Glomerular endothelial cell (primary cell): ENCODE data around the gene FBXL4. TPM values are rescaled to one million over a fixed set of nuclear protein-coding genes. Genes with fewer than 3 reads are reported as not detected.

ENCODE experiments used
- DNase-seq: peaks from one replicate; pipeline ENCODE4 v3.0.0-alpha.2; 2011; ENCODE audit warnings: low read depth, low spot score; ENCODE audit errors: extremely low read depth
- total RNA-seq: library from RNA; depleted of rRNA; stranded (reverse); fragments of >200 nt; gene quantifications from 2 replicates; pipeline ENCODE4 v1.2.3, GENCODE V29; 2015

FBXL4 gene
- total RNA-seq, 1 donor from 2014 or later = 11.2 TPM

DNA sequence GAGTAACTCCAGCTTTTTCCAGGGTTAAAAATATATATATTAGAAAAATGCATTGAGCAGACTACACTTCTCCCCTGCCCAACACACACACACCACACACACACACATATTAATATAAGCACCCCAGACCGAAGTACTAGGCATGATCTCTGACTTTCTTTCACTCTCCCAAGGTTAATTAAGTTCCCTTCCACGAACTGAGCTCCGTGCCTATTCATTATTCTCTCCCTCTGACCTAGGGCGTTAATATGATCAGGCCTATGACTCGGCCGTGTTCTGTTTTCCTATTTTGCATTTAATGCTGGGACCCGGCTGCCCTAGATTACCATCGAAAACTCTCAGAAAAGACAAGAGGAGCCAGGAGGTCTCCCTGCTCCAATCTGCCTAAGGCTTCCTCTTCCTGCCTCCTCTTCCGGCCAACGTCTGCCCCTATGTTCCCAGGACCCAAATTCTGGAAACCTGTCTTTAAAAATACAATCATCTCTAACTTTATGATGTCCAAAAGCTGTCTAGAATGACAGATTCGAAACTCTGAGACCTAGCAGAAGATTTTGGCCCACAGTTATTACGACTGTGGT is 119.4 kb downstream of the FBXL4 start:
- no peak for DNase-seq

DNA sequence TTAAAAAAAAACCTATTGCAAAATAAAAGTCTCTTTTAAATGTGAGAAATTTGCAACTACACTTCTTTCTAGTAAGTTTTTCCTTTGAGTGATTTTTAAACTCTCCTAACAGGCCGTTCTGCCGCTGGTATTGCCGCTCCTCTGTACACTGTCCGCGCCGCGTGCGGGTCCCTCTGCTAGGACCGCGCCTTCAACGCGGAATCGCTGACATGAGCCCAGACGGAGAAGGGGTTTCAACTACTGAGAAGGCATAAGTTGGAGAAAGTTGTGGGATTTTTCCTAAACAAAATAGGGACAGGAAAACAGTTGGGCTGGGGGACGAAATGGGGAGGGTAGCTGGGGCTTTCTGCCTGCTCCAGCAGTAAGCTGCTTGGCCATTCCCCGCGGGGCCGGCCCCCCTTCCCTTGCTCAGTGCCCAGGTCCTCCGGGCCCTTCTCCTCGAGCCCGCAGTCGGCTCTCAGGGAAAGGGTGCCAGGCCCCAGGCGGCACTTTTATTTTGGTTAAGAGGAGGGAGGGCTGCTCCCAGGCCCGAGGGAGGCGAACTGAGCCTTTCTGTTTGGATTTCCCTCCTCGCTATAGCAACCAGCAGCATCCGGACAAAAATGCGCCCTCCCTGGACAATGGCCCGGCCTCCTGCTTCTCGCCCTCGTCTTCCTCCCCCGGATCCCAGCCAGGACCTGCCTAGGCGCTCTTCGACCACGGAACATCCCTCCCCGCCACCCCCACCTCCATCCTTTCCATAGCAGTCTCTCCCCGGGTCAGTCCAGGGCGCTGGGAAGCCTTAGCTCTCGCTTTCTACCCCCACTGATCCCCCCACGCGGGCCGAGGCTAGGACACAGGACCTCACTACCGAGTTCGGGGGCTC is 120.2 kb downstream of the FBXL4 start:
- no peak for DNase-seq

DNA sequence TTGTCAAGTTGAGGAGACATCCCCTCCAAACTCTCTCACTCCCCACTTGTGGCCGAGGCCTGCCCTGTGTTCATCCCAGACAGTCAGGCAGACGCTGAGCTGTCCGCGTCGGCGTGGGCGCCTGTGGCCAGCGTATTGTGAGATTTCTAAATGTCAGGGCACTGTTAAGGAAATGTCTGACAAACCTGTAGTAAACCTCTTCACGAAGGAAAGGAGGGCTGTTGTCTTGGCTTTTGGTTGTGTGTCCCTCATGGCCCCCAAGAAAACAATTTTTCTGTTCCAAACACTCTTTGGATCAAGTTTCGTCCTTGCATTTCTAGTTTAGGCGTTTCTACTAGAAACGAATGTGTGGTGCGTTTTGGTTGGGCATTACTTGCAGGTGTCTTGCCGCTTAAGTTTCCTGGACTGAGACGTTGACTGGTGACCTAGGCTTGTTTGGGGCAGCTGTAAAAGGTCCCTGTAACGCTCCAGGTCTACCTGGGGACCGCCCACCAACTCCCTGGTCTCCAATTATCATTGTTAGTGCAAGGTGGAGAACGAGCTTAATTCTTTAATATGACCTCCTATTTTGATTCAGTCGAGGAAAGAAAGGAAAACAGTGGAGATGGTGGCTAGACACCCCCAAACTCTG is 122.0 kb downstream of the FBXL4 start:
- no peak for DNase-seq

DNA sequence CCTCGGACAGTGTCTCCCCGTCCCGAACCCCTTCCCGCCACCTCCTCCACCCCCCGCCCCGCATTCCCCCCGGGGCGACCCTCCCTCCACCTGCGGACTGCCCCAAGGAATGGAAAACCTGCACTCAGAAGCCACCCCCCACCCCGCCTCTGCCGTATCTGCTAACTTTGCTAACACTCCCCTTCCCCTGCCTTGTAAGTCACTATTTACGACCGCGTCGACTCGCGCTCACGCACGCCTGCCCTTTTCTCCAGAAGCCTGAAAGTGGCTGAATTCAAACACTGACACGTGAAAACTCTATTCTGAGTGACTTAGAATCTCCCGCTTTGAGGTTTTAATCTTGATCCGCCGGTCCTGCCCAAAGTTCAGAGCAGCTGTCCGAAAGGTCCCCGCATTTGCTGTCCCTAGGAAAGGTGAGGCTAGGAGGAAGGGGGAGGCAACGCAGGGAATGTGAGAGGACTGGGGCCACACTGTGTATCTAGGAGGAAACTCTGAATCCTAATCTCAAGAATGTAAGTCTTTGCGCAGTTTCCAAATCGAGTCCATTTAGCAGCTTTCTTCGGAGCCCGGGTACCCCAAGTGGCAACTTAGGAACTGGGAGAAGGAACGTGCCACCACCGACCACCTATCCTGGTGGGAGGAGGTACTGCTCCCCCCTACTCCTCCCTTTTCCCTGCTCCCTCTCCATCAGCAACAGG is 122.7 kb downstream of the FBXL4 start:
- no peak for DNase-seq

DNA sequence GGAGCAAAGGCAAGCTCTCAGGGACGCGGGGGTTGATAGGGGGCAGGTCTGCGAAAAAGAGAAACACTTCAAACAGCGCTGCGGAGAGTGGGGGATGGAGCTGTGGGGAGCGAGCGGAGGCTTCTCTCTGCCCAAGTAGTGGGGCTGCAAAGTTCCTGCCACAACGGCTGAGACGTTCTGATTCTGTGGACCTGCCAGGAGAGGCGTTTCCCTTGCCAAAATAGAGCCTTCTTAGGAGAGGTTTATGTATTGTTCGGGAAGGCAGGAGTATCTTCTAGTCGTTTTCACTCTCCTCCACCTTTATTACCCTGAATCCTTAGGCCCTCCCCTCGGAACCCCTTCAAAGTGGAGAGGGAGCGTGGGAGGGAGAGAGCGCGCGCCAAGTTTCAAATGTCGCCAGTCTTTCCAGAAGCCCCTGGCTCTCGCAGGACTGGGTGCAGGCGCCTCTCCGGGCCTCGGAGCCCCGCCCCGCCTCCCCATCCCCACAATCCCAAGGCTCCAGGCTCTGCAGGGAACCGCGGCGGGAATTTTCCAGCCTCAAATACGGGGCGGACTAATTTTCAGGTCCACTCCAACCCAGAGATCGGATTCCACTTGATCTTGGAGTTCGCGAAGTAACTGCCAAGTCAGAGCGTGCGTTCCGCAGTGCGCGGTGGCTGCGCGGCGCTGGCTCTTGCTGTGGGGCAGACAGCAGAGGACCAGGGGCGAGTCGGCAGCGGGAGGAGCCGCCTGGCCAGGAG is 123.4 kb downstream of the FBXL4 start:
- no peak for DNase-seq

DNA sequence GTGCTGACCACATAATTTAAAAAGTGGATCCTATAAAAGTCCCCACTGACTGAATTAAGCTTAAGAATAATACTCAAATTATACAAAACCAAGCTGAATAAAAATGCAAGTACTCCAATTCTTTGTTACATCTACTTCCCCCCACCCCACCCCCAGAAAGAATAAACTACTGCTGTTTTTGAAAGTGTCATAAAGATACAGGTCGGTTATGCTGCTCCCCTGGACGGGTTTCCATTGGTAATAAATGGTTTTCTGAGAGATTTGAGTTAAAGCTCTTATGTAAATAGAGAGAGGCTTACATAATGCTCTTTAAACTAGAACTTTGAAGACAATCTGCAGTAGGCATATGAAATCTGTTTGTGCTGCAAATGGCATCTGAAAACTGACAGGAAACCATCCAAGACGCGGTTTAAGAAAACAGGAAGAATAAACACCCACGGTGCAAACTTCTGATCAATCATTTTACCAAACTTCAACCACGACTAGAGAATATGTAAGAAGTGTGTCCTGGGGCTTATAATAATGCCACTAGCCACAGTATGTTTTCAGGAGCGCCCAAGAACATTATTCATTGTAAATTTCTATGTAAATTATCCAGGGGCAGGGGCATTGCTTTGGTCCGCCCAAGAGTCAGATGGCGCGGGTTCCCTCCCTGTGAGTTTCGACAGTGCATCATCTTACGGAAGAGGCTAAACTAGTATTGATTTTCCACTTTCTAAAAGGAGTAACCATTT is 124.2 kb downstream of the FBXL4 start:
- DNase-seq = no peak

DNA sequence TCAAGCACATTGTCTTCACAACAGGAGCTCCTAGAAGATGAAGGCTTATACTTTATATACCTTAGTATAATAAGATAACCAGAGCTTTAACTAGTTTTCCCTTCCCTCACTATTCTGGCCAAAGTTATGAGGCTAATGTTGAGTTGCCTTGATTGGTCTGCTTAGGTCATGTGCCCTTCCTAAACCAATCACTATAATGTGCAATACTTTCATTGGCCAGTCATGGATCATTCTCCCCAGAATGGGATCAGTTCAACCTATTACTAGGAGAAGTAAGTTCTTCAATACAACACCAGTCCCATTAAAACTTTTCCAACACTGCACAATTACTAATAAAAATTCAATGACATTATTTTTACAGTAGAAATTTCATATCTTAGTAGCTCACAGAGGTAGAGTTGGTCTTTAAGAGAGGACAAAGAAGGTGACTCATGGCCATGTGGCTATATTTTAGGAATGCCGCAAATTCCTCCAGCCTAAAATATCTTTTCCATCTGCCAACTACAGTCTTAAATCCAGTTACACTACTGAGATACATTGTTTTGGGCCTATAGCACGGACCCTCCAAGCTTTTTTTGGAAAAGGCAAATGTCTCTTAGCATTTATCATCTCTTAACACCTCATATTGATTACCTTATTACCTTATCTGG is 125.9 kb downstream of the FBXL4 start:
- no peak for DNase-seq

Other genes with a start within 250 kb of the FBXL4 start
- gene POU3F2, start 113.4 kb downstream of the FBXL4 start, total RNA-seq = not detected in 2 replicates